ENCODE measurements around the gene PLCL2.
A peak's percentile ranks its signal among the peaks of the same experiment; 100 is the strongest.

The PLCL2 gene

DNA sequence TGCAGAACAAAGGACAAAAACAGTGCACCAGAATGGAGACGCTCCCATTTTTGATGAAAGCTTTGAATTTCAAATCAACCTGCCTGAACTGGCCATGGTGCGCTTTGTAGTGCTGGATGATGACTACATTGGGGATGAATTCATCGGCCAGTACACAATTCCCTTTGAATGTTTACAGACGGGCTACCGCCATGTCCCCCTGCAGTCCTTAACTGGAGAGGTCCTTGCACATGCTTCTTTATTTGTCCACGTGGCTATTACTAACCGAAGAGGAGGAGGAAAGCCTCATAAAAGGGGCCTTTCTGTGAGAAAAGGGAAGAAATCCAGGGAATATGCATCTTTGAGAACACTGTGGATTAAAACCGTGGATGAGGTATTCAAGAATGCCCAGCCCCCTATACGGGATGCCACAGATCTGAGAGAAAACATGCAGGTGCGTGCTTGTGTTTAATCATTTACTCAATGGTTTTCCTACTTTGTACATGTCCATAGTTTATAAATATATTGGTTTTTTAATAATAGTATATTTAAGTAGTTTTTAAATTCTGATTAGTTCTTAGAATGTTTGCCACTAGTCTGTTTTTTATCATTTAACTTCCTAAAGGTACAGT lies 127.1 kb downstream of the PLCL2 start:
- DNase-seq (ENCODE audit: low read depth in 2 of 2), result no peak

DNA sequence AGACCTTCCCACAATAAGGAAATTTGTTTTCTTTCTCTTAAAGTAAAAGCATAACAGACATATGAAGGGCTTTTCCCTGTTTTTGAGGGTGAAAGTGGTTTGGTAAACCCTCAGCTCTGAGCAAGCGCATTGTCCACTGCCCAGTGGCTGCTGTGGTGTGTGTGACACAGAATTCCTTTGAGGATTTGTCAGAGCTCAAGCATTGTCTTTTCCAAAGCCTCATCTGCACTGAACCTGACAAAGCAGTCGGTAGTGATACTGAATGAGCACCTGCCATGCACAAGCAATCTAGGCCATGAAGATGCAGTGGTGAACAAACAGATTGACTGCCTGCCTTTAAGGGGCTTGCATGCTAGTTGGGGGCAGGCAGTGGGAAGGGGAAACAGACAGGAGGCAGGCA lies 128.3 kb downstream of the PLCL2 start:
- no peak for DNase-seq (ENCODE audit: low read depth in 2 of 2)

DNA sequence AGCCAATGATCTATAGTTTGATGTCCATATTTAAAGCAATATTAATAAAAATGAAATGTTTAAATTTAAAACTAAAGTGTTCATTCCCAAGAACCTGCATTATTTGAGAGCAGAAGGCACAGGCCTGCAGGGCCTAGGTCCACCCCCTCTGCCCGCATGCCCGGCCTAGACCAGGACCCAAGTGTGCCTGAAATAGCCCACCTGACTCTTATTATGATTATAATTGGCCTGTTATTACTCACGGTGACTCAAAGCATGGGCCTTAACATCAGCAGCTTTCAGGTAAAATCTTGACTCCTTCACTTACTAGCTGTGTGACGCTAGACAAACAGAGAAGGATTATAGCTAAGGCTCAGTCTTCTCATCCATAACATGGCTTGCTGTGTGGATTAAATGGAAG lies 128.8 kb downstream of the PLCL2 start:
- no peak for DNase-seq (ENCODE audit: low read depth in 2 of 2)

DNA sequence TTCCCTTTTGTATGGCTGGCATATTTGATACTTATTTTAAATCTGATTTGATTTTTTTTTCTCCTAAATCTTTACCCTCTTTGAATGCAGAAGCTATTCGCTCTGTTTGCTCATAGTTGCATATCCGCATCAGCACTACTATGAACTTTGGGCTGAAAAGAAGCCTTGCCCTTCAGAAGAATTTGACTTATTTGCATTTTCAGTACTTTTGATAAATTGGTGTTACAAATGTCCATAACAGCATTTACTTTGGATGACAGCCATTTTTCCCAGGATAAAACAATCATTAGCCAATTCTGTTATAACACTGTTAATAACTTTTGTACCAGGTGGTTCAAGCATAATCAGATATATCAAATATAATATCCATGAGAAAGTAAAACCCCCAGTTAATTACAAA lies 129.5 kb downstream of the PLCL2 start:
- DNase-seq (ENCODE audit: low read depth in 2 of 2), result no peak

DNA sequence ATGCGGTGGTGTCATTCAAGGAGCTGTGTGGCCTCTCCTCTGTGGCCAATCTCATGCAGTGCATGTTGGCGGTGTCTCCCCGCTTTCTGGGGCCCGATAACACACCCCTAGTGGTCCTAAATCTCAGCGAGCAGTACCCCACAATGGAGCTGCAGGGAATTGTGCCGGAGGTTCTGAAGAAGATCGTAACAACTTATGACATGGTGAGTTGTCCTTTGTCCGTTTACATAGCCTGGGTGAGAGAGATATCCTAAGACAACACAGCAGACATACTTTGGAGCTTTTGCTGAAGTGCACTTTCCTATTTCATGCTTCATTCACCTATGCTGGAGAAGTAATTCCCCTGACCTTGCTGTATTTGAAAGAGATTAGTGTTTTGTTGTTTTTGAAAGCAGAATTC lies 130.0 kb downstream of the PLCL2 start:
- no peak for DNase-seq (ENCODE audit: low read depth in 2 of 2)

DNA sequence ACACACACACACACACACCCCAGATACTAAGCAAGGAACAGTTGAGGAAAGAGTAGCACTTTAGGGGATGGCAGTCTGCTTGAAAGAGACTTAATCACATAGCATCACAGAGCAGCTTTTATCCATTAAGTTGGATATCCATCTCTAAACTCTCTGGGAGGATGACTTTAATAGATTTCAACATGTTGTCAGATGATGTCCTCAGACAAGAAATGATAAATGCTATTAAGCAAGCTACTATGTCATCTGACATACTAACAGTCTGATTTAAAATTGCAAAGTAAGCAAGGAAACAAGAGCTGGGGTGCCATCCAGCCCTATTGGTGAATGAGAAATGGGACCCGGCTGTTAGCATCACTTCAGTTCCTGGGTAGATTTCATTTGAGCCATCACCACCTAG lies 136.9 kb downstream of the PLCL2 start:
- no peak for DNase-seq (ENCODE audit: low read depth in 2 of 2)

DNA sequence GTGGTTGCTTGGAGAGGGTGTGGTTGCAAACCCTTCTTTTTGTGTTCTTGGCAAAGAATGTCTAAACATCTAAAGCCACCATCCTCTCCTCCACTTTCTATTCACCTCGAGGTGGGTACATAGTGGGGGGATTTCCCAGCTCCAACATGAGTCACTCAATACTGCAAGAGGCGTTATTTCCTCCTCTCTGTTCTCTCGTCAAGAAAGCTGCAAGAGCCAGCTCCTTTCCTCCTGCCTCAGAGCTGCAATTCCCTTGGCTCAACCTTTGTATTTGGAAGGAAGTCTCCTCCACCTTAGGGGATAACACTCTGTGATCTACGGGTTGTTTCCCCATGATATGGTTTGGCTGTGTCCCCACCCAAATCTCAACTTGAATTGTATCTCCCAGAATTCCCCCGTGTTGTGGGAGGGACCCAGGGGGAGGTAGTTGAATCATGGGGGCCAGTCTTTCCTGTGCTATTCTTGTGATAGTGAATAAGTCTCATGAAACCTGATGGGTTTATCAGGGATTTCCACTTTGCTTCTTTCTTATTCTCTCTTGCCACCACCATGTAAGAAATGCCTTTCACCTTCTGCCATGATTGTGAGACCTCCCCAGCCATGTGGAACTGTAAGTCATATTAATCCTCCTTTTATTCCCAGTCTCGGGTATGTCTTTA lies 138.4 kb downstream of the PLCL2 start:
- peak; percentile 16 to 35 for DNase-seq (ENCODE audit: low read depth in 2 of 2)

DNA sequence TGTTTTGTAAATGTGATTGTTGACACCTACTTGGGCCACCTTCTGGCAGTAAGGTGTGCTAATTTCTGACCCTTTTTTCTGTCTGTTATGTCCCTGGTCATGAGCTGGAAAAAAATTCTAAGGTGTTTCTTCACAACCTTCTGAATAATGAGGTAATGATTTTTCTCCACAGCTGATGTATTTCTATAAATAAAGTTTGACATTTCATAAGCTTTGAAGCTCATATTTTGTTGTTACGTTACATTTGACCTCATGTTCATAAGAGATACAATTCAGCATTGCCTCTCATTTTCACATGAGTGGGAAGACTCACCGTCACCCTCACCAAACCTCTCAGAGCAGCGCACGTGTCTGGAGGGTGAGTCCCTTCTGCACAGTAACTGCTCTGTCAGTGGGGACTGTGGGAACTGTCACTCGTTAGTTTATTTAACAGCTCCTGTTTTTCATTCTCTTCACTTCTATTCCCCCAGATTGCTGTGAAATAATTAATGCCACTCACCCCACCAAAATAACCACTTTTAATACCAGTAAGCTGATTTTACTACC lies 140.9 kb downstream of the PLCL2 start:
- DNase-seq (ENCODE audit: low read depth in 2 of 2), result no peak

DNA sequence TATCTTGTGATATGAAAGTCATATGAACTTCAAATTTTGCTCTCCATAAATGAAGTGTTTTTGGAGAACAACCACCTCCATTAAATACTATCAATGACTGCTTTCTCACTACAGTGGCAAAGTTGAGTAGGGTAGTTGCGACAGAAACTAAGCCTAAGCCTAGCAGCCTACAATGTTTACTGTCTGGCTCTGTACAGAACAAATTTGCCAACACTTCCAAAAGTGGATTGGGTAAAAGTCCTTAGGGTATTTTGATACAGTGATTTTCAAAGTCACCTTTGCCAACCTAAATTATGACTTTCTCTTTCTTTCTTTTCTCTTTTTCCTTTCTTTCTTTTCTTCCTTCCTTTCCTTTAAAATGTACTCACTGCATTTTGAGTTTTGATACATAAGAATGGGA lies 142.6 kb downstream of the PLCL2 start:
- DNase-seq (ENCODE audit: low read depth in 2 of 2), result no peak

DNA sequence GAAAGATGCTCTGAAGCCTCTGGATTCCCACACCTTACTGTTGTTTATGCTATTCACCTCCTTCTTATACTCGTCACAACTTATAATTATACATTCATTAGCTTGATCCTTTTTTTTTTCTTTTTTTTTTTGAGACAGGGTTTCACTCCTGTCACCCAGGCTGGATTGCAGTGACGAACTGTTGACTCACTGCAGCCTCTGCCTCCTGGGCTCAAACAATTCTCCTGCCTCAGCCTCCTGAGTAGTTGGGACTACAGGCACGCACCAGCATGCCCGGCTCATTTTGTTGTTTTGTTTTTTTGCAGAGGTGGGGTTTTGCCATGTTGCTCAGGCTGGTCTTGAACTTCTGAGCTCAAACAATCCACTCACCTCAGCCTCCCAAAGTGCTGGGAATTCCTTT lies 143.6 kb downstream of the PLCL2 start:
- DNase-seq (ENCODE audit: low read depth in 2 of 2), result no peak

DNA sequence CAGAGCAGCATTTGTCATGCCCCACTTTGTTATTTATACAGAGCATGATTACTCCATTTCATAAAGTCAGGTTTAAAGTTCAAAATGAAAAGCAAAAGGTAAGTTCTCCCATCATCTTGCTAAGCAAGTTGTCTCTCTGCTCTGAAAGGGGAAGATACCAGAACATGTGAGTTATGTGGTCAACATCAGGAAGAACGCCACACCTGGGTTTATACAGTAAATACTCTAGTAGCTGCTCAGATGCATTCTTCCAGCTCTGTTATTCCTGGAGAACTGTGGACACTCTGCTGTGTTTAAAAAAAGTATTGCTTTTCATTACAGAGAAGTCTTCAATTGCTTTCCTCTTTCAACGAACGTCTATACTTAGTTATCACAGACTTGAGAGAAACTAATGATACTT lies 145.7 kb downstream of the PLCL2 start:
- no peak for DNase-seq (ENCODE audit: low read depth in 2 of 2)

DNA sequence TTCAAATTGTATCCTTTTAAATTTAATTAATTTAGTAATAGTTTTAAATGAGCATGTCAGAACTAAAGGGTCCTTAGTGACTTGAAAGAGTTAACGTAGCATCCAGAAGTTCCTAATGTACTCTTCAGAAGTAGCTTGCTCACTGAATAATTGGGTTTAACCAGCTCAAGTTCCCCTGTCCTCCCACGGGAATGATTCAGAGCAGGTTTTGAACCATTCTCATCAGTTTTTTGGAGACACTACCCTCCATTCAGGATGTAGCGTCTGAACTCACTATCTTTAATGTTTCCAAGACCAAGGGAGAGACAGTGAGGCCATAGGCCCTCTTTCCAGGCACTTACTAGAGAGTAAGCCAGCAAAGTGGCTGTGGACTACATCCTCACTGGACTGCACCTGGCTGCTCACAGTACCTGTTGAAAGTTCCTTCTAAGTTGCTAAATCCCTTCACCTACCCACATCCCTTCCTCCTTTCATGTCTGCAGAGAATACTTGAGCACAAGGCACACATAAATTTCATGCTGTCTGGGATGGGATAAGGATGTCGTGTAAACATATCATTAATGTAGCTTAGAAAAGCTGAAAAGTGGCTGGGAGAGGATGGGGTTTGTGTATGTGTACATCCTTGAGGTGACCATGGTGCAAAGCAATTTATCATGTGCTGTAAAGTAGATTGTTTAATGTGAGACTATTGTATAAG lies 146.3 kb downstream of the PLCL2 start:
- DNase-seq (ENCODE audit: low read depth in 2 of 2), result no peak

DNA sequence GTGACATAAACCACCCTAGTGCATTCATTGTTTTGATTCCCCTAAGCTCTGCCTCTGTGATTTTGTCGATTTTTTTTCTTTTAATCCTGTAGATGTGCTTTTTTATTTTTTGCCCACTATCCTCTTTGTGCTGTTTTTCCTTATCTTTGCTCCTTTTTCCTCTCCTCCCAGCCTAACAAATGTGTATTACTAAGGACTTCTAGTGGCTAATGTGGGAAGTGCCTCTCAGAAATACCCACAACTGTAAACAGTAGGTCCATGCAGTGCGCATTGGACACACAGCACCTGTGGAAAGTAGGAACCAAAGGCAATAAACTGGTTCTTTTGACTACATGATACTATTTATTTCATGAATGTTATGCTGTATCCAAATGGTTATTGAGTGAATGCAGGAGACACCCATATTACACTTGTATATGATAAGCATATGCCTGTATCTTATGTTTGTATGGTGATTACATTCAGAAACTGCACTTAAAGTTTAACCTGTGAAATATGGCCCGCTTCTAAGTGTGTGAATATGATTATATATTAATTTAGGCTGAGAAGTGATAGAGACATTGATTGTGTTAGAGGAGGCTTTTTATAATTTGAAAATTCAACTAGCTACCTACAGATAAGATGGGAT lies 147.8 kb downstream of the PLCL2 start:
- no peak for DNase-seq (ENCODE audit: low read depth in 2 of 2)

DNA sequence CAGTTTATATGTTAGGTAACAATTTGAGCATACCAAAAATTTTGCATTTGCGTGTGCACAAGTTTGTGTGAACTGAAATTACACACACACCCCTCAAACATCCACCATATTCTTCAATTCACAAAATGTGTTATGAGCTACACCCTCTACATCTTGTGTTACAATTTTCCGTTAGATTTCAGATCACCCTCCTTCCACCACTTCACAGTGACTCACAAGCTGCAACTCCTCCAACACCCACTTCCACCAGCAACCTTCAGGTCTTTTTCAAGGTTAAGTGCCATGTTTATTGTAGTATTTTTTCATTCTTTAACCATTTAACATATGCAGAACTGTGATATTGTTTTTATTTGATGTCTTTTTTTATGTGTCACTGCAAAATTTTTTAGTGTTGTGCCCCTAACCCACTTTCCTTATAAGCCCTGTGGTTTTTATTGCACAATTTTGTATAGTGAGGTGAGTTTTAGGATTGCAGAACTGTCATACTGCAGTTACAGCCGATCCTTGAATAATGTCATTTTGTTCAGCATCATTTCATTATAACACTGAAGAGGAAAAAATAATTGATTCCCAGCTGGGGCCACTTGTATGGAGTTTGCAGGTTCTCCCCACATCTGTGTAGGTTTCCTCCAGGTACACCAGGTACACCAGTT lies 148.9 kb downstream of the PLCL2 start:
- no peak for DNase-seq (ENCODE audit: low read depth in 2 of 2)

DNA sequence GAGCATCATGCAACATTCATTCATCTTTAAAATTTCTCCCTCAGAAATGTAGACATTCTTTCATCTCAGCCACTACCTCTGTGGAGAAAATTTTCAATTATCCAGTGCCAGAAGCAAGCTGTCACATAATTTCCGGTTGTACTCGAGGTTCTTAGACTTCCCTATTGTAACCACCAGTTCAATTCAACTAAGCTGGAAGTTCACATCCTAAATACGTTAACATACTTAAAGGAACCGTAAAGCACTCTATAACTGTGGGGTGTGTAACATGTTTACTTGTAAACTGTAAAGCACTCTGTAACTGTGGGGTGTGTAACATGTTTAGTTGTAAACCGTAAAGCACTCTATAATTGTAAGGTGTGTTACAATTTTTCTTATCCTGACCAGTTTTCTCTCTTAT lies 150.3 kb downstream of the PLCL2 start:
- no peak for DNase-seq (ENCODE audit: low read depth in 2 of 2)

DNA sequence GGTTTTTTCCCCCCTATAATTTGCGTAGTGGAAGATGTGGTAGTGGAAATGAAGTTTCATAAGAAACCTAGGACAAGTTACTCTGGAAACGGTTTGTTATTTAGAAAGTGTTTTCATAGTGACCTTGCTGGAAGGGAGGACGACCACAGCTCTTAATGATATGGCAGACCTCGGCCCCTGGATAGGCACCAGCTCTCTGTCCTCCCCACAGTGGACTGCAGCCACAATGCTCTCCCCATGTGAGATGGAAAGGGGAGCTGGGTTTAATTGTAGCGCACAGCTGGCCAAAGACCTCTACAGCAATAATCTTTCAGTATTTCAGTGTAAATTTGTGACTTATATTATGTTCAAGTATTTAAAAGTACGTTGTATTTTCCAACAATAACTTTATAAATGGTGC lies 151.2 kb downstream of the PLCL2 start:
- DNase-seq (ENCODE audit: low read depth in 2 of 2), result no peak

DNA sequence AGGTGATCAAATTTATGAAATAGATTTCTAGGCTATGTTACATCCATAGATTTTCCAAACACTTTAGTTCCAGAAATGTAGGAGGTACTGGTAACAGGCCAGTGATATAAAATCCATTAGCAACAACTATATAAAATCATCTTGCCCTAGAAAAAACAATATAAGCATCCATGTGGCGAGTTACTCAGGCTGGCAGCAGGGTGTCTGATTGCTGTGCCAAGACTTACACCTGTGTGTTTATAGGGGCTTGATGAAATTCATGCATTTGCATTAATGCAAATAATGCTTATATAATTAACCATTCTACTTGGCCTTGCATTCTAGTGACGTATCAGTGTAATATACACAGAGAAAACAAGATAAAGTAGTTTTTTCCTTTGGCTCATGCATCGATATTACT lies 153.4 kb downstream of the PLCL2 start:
- DNase-seq (ENCODE audit: low read depth in 2 of 2), result no peak

DNA sequence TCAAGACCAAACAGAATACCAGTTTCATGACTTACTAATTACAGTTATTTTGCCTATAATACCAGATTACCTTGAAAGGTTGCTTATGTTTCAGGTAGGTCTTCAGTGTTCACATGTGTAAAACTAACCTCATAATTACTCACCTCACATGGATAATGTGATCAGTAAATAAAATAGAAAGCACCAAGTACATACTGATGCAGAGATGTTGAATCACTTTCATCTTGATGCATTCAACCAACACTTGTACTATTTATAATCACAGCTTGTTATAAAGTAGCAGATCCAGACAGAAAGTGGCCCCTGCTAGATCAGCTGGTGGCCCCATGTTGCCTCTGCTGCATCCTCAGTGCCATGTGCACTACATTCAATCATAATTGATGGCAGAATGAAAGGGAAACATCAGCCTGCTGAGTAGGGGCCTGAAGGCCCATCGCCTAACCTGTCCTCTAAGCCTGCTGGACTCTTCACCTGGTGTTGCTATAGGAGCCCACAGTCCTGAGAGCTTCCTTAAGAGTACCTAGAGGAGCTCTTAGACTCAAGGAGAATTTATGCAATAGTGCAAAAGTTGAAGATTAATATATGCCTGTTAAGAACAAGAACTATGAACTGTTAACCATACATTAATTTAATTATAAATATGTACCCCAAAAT lies 154.3 kb downstream of the PLCL2 start:
- no peak for DNase-seq (ENCODE audit: low read depth in 2 of 2)

DNA sequence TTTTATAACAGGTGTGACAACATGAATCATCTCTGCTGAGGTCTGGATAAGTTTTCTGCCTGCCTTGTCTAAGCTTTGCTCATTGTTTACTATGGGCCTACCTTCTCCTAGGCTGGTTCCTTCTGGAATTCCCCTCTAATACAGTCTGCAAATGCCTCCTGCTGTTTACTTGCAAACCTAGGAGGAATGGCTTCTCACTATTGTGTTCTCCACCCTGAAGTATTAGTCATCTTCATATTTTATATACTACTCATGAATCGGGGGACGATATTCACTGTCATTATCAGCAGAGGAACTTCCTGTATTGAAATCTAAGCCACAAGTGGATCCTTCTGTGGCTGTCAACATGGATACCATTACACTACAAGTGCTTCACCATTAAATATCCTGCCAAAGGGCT lies 154.8 kb downstream of the PLCL2 start:
- no peak for DNase-seq (ENCODE audit: low read depth in 2 of 2)

DNA sequence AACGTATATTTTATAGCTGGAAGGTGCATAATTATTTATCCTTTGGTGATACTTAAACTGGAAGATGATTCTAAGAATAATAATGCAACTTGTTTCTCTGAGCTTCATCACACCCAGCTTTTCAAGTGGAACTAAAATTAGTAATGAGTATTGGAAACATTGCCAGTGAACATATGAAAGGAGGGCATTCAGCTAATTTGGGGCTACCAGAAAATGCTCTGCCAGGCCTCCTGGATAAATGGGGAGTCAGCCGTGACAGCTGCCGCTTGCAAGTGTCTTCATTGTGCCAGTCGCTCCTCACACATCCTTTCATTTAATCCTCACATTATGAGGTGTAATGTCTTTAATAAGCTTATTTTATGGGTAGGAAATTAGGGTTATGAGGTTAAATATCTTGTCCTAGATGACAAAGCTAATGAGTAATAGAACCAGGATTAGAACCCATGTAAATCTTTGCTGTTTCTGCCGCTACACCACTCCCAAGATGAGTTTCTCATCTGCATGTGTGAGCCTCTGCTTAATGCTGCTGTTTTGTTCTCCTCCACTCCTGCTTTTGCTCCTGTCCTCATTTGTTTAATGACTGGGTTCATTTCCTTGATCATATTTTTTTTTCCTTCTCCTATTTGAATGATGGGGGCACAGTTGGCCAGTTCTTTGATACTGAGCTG lies 155.7 kb downstream of the PLCL2 start:
- DNase-seq (ENCODE audit: low read depth in 2 of 2), result no peak

DNA sequence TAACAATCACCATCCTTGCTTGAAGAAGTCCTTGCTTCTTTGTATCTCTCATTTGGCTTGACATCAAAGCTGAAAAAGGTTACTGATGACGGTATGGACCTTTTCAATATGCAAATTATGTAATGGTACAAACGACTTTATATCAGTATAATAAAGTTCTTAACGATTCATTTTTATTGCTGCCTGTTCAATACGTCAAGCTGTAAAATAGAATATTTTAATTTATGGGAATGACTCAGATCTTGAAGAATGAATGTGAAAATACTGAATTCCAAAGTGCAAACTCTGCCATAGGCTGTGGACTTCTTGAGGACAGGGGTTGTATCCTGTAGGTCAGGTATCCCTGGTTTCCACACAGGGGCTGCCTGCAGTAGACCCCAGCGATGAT lies 156.2 kb downstream of the PLCL2 start:
- DNase-seq (ENCODE audit: low read depth in 2 of 2), result no peak

Measured in stimulated activated CD8-positive, alpha-beta memory T cell treated with anti-CD3 and anti-CD28 coated beads, Interleukin-2, amount 100 ng/mL, for 1 hour (primary cell).